Fibroblast of villous mesenchyme (primary cell): ENCODE data around the gene STH. TPM values are rescaled to one million over a fixed set of nuclear protein-coding genes. Genes with fewer than 3 reads are reported as not detected.

ENCODE experiments used
- DNase-seq: peaks from one replicate; pipeline ENCODE4 v3.0.0-alpha.2; 2010; ENCODE audit warnings: low read depth
- H3K4me3 ChIP-seq: 2 replicates; pipeline ENCODE4 v1.5.1; 2011; ENCODE audit warnings: low read depth, mild to moderate bottlenecking, low read length
- CTCF ChIP-seq: IDR thresholded peaks from 2 replicates; pipeline ENCODE4 v1.5.1; 2012; ENCODE audit warnings: low read depth, mild to moderate bottlenecking, low read length; ENCODE audit not compliant: insufficient read depth
- total RNA-seq: library from RNA; depleted of rRNA; stranded (reverse); fragments of >200 nt; gene quantifications from 2 replicates; pipeline ENCODE4 v1.2.3, GENCODE V29; 2012

The STH gene
- total RNA-seq, 1 donor: not detected

DNA sequence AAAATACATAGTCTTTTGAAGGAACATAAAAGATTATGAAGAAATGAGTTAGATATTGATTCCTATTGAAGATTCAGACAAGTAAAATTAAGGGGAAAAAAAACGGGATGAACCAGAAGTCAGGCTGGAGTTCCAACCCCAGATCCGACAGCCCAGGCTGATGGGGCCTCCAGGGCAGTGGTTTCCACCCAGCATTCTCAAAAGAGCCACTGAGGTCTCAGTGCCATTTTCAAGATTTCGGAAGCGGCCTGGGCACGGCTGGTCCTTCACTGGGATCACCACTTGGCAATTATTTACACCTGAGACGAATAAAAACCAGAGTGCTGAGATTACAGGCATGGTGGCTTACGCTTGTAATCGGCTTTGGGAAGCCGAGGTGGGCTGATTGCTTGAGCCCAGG lies 9.5 kb downstream of the STH start:
- H3K4me3 ChIP-seq: no peak overlapping the region
- DNase-seq: no peak
- no peak for TF ChIP-seq CTCF

DNA sequence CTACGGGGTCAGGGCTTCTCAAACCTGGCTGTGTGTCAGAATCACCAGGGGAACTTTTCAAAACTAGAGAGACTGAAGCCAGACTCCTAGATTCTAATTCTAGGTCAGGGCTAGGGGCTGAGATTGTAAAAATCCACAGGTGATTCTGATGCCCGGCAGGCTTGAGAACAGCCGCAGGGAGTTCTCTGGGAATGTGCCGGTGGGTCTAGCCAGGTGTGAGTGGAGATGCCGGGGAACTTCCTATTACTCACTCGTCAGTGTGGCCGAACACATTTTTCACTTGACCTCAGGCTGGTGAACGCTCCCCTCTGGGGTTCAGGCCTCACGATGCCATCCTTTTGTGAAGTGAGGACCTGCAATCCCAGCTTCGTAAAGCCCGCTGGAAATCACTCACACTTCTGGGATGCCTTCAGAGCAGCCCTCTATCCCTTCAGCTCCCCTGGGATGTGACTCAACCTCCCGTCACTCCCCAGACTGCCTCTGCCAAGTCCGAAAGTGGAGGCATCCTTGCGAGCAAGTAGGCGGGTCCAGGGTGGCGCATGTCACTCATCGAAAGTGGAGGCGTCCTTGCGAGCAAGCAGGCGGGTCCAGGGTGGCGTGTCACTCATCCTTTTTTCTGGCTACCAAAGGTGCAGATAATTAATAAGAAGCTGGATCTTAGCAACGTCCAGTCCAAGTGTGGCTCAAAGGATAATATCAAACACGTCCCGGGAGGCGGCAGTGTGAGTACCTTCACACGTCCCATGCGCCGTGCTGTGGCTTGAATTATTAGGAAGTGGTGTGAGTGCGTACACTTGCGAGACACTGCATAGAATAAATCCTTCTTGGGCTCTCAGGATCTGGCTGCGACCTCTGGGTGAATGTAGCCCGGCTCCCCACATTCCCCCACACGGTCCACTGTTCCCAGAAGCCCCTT lies 10.9 kb downstream of the STH start:
- H3K4me3 ChIP-seq: no peak overlapping the region
- TF ChIP-seq CTCF: no peak
- DNase-seq: no peak

GRCh38 chr17:46010597-46011186 lies 11.6 kb downstream of the STH start:
- no peak for TF ChIP-seq CTCF
- H3K4me3 ChIP-seq: no peak overlapping the region
- no peak for DNase-seq

- no peak for TF ChIP-seq CTCF
- H3K4me3 ChIP-seq: no peak overlapping the region
- DNase-seq: no peak
Observed at GRCh38 chr17:46011711-46012505, 12.9 kb downstream of the STH start.

DNA sequence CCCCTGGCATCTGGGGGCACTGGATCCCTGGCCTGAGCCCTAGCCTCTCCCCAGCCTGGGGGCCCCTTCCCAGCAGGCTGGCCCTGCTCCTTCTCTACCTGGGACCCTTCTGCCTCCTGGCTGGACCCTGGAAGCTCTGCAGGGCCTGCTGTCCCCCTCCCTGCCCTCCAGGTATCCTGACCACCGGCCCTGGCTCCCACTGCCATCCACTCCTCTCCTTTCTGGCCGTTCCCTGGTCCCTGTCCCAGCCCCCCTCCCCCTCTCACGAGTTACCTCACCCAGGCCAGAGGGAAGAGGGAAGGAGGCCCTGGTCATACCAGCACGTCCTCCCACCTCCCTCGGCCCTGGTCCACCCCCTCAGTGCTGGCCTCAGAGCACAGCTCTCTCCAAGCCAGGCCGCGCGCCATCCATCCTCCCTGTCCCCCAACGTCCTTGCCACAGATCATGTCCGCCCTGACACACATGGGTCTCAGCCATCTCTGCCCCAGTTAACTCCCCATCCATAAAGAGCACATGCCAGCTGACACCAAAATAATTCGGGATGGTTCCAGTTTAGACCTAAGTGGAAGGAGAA lies 13.5 kb downstream of the STH start:
- no peak for TF ChIP-seq CTCF
- H3K4me3 ChIP-seq: no peak overlapping the region
- DNase-seq: no peak

DNA sequence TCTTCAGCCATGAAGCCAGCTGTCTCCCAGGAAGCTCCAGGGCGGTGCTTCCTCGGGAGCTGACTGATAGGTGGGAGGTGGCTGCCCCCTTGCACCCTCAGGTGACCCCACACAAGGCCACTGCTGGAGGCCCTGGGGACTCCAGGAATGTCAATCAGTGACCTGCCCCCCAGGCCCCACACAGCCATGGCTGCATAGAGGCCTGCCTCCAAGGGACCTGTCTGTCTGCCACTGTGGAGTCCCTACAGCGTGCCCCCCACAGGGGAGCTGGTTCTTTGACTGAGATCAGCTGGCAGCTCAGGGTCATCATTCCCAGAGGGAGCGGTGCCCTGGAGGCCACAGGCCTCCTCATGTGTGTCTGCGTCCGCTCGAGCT lies 14.1 kb downstream of the STH start:
- no peak for DNase-seq
- no peak for TF ChIP-seq CTCF

More for the DNA sequence above, 14.1 kb downstream of the STH start:
- H3K4me3 ChIP-seq: no peak overlapping the region
